Naive thymus-derived CD4-positive, alpha-beta T cell (primary cell): ENCODE results near the gene SKOR1. TPM values are rescaled to one million over a fixed set of nuclear protein-coding genes. Genes with fewer than 3 reads are reported as not detected.
A peak's percentile ranks its signal among the peaks of the same experiment; 100 is the strongest.

ENCODE experiments used
- ATAC-seq: fragments of 150-1000 bp; cut with Tn5 transposase; 2 replicates; pipeline ENCODE4 v1.10.0; 2021; ENCODE audit warnings: mild to moderate bottlenecking, moderate library complexity
- CTCF ChIA-PET: fragments of 350-600 bp; sonication (Branson Sonifier 250); formaldehyde crosslinking; loops from one replicate; lab custom pipeline; 2021; ENCODE audit warnings: antibody characterized with exemption; lab: Charles Lee
- POLR2A ChIA-PET: fragments of 350-600 bp; sonication (Branson Sonifier 250); formaldehyde crosslinking; loops from one replicate; lab custom pipeline; 2021; ENCODE audit warnings: antibody characterized with exemption, inconsistent platforms; lab: Charles Lee
- DNase-seq, 9 donors: peaks; one replicate each; pipeline versions ENCODE4 v3.0.0 to v3.0.0-alpha.2; 2020 to 2022; ENCODE audit warnings: mixed read lengths in 1 of 9
- H3K27ac ChIP-seq: one replicate; pipeline ENCODE4 v1.7.0; 2013; ENCODE audit warnings: mild to moderate bottlenecking, low read depth, low read length, moderate library complexity
- H3K27me3 ChIP-seq, 2 donors: one replicate each; pipeline ENCODE4 v1.7.0; 2013; ENCODE audit warnings: low read length in 2 of 2, mild to moderate bottlenecking in 2 of 2, moderate library complexity in 2 of 2; ENCODE audit not compliant: control insufficient read depth in 2 of 2, insufficient read depth in 2 of 2
- H3K36me3 ChIP-seq, 3 experiments: 1 replicate in 2 of 3; 2 replicates in 1 of 3; pipeline ENCODE4 v1.7.0; 2013; ENCODE audit warnings: low read length in 3 of 3, mild to moderate bottlenecking in 3 of 3, moderate library complexity in 1 of 3; ENCODE audit not compliant: insufficient read depth in 3 of 3, control insufficient read depth in 2 of 3
- H3K4me1 ChIP-seq, 2 donors: one replicate each; pipeline ENCODE4 v1.7.0; 2013; ENCODE audit warnings: low read length in 2 of 2, mild to moderate bottlenecking in 2 of 2, moderate library complexity in 1 of 2; ENCODE audit not compliant: control insufficient read depth in 2 of 2, insufficient read depth in 2 of 2
- H3K4me3 ChIP-seq: 2 replicates; pipeline ENCODE4 v1.7.0; 2013; ENCODE audit warnings: mild to moderate bottlenecking, low read length
- H3K9me3 ChIP-seq, 3 experiments: 1 replicate in 2 of 3; 2 replicates in 1 of 3; pipeline ENCODE4 v1.7.0; 2013; ENCODE audit warnings: low read length in 3 of 3; ENCODE audit not compliant: control insufficient read depth in 2 of 3
- H3K27ac Mint-ChIP-seq, 9 donors: one replicate each; pipeline ENCODE4 v1.8.0; 2020 to 2022; ENCODE audit warnings: mixed read lengths in 9 of 9, mild to moderate bottlenecking in 8 of 9, moderate library complexity in 5 of 9, inconsistent platforms in 2 of 9
- H3K27me3 Mint-ChIP-seq, 5 donors: one replicate each; pipeline ENCODE4 v1.8.0; 2021 to 2022; ENCODE audit warnings: mixed read lengths in 5 of 5, mild to moderate bottlenecking in 1 of 5
- H3K36me3 Mint-ChIP-seq, 5 donors: one replicate each; pipeline ENCODE4 v1.8.0; 2020 to 2022; ENCODE audit warnings: mixed read lengths in 5 of 5, mild to moderate bottlenecking in 3 of 5, inconsistent platforms in 1 of 5
- H3K4me1 Mint-ChIP-seq, 7 donors: one replicate each; pipeline ENCODE4 v1.8.0; 2020 to 2022; ENCODE audit warnings: mixed read lengths in 7 of 7, mild to moderate bottlenecking in 3 of 7, inconsistent platforms in 1 of 7
- H3K4me3 Mint-ChIP-seq, 10 donors: one replicate each; pipeline ENCODE4 v1.8.0; 2020 to 2022; ENCODE audit warnings: mild to moderate bottlenecking in 10 of 10, mixed read lengths in 10 of 10, moderate library complexity in 6 of 10, inconsistent platforms in 2 of 10
- H3K9me3 Mint-ChIP-seq, 11 donors: one replicate each; pipeline ENCODE4 v1.8.0; 2020 to 2022; ENCODE audit warnings: mixed read lengths in 11 of 11, mild to moderate bottlenecking in 4 of 11, inconsistent platforms in 1 of 11, moderate library complexity in 1 of 11
- intact Hi-C, 2 donors: fragments of 100-400 bp; cut with micrococcal nuclease; formaldehyde crosslinking; loops; one replicate each; pipeline ENCODE4 v1.15.1; 2023
- polyA plus RNA-seq, 2 donors: library from polyadenylated mRNA; unstranded; fragments of 300-500 nt; fragmentation: Illumina TruSeq; gene quantifications; one replicate each; pipeline ENCODE4 v1.2.3, GENCODE V29; 2021
- total RNA-seq, 6 experiments: library from RNA in 5 of 6; stranded (reverse) in 5 of 6; gene quantifications; 1 replicate in 5 of 6; 2 replicates in 1 of 6; pipeline ENCODE4 v1.2.3 and lab custom pipeline; 2021 to 2026

Gene SKOR1
- total and polyA plus RNA-seq, 7 experiments from 2014 or later = 0.34 to 2.4 (median 0.62) TPM; not detected in 2

GRCh38 chr15:67784856-67785430 lies 40.4 kb upstream of the SKOR1 start:
- peaks cover 0 to 32% (median 8%) of the 10 kb centered on the region in 5 donors for H3K36me3 Mint-ChIP-seq
- Histone ChIP-seq H3K4me1 (peaks cover 5 to 20% of the 10 kb centered on the region in 2 donors), H3K4me3 (no peak overlapping the region), H3K27ac (no peak overlapping the region), H3K9me3 (no peaks in the 10 kb centered on the region), H3K36me3 (no peaks in the 10 kb centered on the region), H3K27me3 (no peaks in the 10 kb centered on the region)
- H3K27ac Mint-ChIP-seq = peak overlapping the region in 7 of 9 donors; percentile 10 to 86 (median 67)
- ChIA-PET CTCF (no interaction called here), POLR2A (interaction anchor here (1.7 kb wide), 1 partner anchor 54 kb away, joined by 4 read pairs; no protein-coding TSS in a partner anchor)
- H3K4me3 Mint-ChIP-seq = peak overlapping the region in 3 of 10 donors; percentile 28 to 65 (median 31)
- no peaks in the 10 kb centered on the region for H3K27me3 Mint-ChIP-seq
- no peak for DNase-seq
- ATAC-seq = no peak
- peaks cover 0 to 2% (median 0%) of the 10 kb centered on the region in 11 donors for H3K9me3 Mint-ChIP-seq
- H3K4me1 Mint-ChIP-seq = peaks cover 13 to 39% (median 35%) of the 10 kb centered on the region in 7 donors
- intact Hi-C loops = loop anchor here in 1 of 2 donors (5.0 kb wide), 1 partner anchor 52 kb away; no protein-coding TSS in a partner anchor

- no peak overlapping the region for H3K27ac ChIP-seq
- no peak overlapping the region for H3K4me3 Mint-ChIP-seq
- ChIA-PET CTCF (no interaction called here), POLR2A (interaction anchor here (1.7 kb wide), 1 partner anchor 54 kb away, joined by 4 read pairs; no protein-coding TSS in a partner anchor)
- no peaks in the 10 kb centered on the region for H3K27me3 ChIP-seq
- ATAC-seq (no peak), DNase-seq (no peak)
- intact Hi-C loops = no loop called here
- H3K36me3 ChIP-seq = no peaks in the 10 kb centered on the region
- H3K4me1 ChIP-seq = peaks cover 5 to 20% of the 10 kb centered on the region in 2 donors
- H3K4me3 ChIP-seq = no peak overlapping the region
- peak overlapping the region in 5 of 9 donors; percentile 10 to 86 (median 39) for H3K27ac Mint-ChIP-seq
- peaks cover 0 to 34% (median 8%) of the 10 kb centered on the region in 5 donors for H3K36me3 Mint-ChIP-seq
- H3K9me3 Mint-ChIP-seq = peaks cover 0 to 2% (median 0%) of the 10 kb centered on the region in 11 donors
- H3K27me3 Mint-ChIP-seq = no peaks in the 10 kb centered on the region
- H3K4me1 Mint-ChIP-seq = peaks cover 11 to 39% (median 35%) of the 10 kb centered on the region in 7 donors
- H3K9me3 ChIP-seq = no peaks in the 10 kb centered on the region
These were observed 39.9 kb upstream of the SKOR1 start for GRCh38 chr15:67785431-67785830.

- no peak for ATAC-seq
- Mint-ChIP-seq H3K4me1 (peaks cover 11 to 39% (median 35%) of the 10 kb centered on the region in 7 donors), H3K36me3 (peaks cover 0 to 47% (median 18%) of the 10 kb centered on the region in 5 donors), H3K27ac (peak overlapping the region in 1 of 9 donors; percentile 16), H3K9me3 (peaks cover 0 to 2% (median 0%) of the 10 kb centered on the region in 11 donors), H3K27me3 (no peaks in the 10 kb centered on the region), H3K4me3 (no peak overlapping the region)
- Histone ChIP-seq H3K36me3 (no peaks in the 10 kb centered on the region), H3K27me3 (no peaks in the 10 kb centered on the region), H3K4me3 (no peak overlapping the region), H3K27ac (no peak overlapping the region), H3K9me3 (no peaks in the 10 kb centered on the region), H3K4me1 (peaks cover 5 to 20% of the 10 kb centered on the region in 2 donors)
- intact Hi-C loops = no loop called here
- ChIA-PET CTCF (no interaction called here), POLR2A (no interaction called here)
- no peak for DNase-seq
These were observed 38.7 kb upstream of the SKOR1 start for GRCh38 chr15:67786646-67787045.

GRCh38 chr15:67788986-67789385 lies 36.3 kb upstream of the SKOR1 start:
- POLR2A ChIA-PET = no interaction called here
- CTCF ChIA-PET = interaction anchor here (0.6 kb wide), 1 partner anchor 480 kb away, joined by 4 read pairs; no protein-coding TSS in a partner anchor
- no peak for ATAC-seq

DNA sequence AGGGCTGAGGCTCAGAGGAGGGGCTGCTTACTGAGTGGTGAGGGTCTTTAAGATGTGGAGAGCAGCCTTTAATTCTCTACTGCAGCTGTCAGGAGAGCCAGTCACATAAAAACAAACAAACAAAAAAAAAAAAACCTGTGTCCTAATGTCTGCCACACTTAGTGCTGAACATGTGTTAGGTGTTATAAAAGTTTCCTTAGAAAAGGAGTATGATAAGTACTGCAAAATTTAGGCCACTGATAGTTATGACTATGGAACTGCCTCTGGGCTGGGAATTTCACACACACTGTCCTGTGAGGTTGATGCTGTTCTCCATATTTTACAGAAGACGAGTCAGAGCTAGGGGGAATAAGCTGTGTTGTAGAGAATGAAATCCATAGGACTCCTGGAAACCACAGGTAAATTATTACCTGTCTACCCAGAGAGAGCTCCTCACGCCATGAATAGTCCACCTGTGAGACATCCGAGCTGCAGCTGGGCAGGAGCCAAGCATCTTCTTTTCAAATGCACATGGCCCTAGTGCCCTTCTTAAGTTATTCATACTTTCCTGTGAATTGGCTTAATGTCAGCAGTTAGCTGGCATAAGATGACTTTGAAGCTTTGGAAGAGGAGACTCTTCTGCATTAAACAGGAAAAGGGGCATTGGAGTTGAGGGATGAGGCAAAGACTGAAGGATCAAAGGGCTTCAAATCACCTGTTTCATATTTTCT lies 34.5 kb upstream of the SKOR1 start:
- peaks cover 0 to 19% (median 10%) of the 10 kb centered on the region in 11 donors for H3K9me3 Mint-ChIP-seq
- H3K27ac ChIP-seq = no peak overlapping the region
- H3K36me3 Mint-ChIP-seq = peaks cover 4 to 65% (median 51%) of the 10 kb centered on the region in 5 donors
- H3K4me3 Mint-ChIP-seq = no peak overlapping the region
- no peak for ATAC-seq
- peaks cover 0 to 2% (median 0%) of the 10 kb centered on the region in 7 donors for H3K4me1 Mint-ChIP-seq
- intact Hi-C loops = no loop called here
- no peak overlapping the region for H3K27ac Mint-ChIP-seq
- no peaks in the 10 kb centered on the region for H3K27me3 ChIP-seq
- CTCF ChIA-PET = no interaction called here
- H3K4me3 ChIP-seq = no peak overlapping the region
- POLR2A ChIA-PET = no interaction called here
- no peaks in the 10 kb centered on the region for H3K36me3 ChIP-seq
- no peak for DNase-seq
- no peaks in the 10 kb centered on the region for H3K27me3 Mint-ChIP-seq
- no peaks in the 10 kb centered on the region for H3K4me1 ChIP-seq
- peaks cover 0 to 7% (median 0%) of the 10 kb centered on the region in 3 experiments for H3K9me3 ChIP-seq

More at GRCh38 chr15:67788986-67789385, 36.3 kb upstream of the SKOR1 start:
- no peak for DNase-seq
- no peak overlapping the region for H3K27ac Mint-ChIP-seq
- peaks cover 0 to 63% (median 35%) of the 10 kb centered on the region in 5 donors for H3K36me3 Mint-ChIP-seq
- no peaks in the 10 kb centered on the region for H3K27me3 ChIP-seq
- H3K9me3 ChIP-seq = no peaks in the 10 kb centered on the region
- H3K27ac ChIP-seq = no peak overlapping the region
- H3K4me1 ChIP-seq = peaks cover 5 to 7% of the 10 kb centered on the region in 2 donors
- H3K4me1 Mint-ChIP-seq = peaks cover 6 to 18% (median 14%) of the 10 kb centered on the region in 7 donors
- H3K27me3 Mint-ChIP-seq = no peaks in the 10 kb centered on the region
- no peak overlapping the region for H3K4me3 ChIP-seq
- H3K4me3 Mint-ChIP-seq = no peak overlapping the region
- H3K36me3 ChIP-seq = no peaks in the 10 kb centered on the region
- intact Hi-C loops = loop anchor here in 1 of 2 donors (2.0 kb wide), 1 partner anchor 18 kb away; no protein-coding TSS in a partner anchor
- peaks cover 0 to 3% (median 0%) of the 10 kb centered on the region in 11 donors for H3K9me3 Mint-ChIP-seq

GRCh38 chr15:67792250-67792942 lies 32.9 kb upstream of the SKOR1 start:
- H3K9me3 ChIP-seq = peaks cover 0 to 7% (median 0%) of the 10 kb centered on the region in 3 experiments
- ChIA-PET POLR2A (no interaction called here), CTCF (interaction anchor here (0.7 kb wide), 1 partner anchor 10 kb away, joined by 4 read pairs; no protein-coding TSS in a partner anchor)
- no peak overlapping the region for H3K27ac ChIP-seq
- intact Hi-C loops = no loop called here
- H3K27me3 Mint-ChIP-seq = no peaks in the 10 kb centered on the region
- ATAC-seq = no peak
- no peak overlapping the region for H3K27ac Mint-ChIP-seq
- H3K36me3 ChIP-seq = no peaks in the 10 kb centered on the region
- peaks cover 4 to 66% (median 46%) of the 10 kb centered on the region in 5 donors for H3K36me3 Mint-ChIP-seq
- no peak overlapping the region for H3K4me3 Mint-ChIP-seq
- peaks cover 0 to 21% (median 10%) of the 10 kb centered on the region in 11 donors for H3K9me3 Mint-ChIP-seq
- no peak for DNase-seq
- peaks cover 0 to 6% (median 0%) of the 10 kb centered on the region in 7 donors for H3K4me1 Mint-ChIP-seq
- H3K4me1 ChIP-seq = no peaks in the 10 kb centered on the region
- H3K27me3 ChIP-seq = no peaks in the 10 kb centered on the region
- no peak overlapping the region for H3K4me3 ChIP-seq
